Activated CD4-positive, alpha-beta memory T cell treated with anti-CD3 and anti-CD28 coated beads for 36 hours (primary cell): ENCODE measurements around the gene BACH2. TPM values are rescaled to one million over a fixed set of nuclear protein-coding genes. Genes with fewer than 3 reads are reported as not detected.
"Not testable (repeated sequence)": the region's sequence is repeated elsewhere in the genome, so short reads cannot be mapped to it uniquely, and the experiment has no call there.

Experiments used
- CTCF ChIA-PET: fragments of 350-600 bp; sonication (Branson Sonifier 250); formaldehyde crosslinking; loops from one replicate; lab custom pipeline; 2021; ENCODE audit warnings: antibody characterized with exemption, inconsistent platforms; lab: Charles Lee
- POLR2A ChIA-PET: fragments of 350-600 bp; sonication (Branson Sonifier 250); formaldehyde crosslinking; loops from one replicate; lab custom pipeline; 2021; ENCODE audit warnings: antibody characterized with exemption; lab: Charles Lee
- DNase-seq: peaks from one replicate; pipeline ENCODE4 v3.0.0-alpha.2; 2020
- H3K27ac Mint-ChIP-seq: one replicate; pipeline ENCODE4 v1.8.0; 2021; ENCODE audit warnings: mixed read lengths
- H3K27me3 Mint-ChIP-seq: one replicate; pipeline ENCODE4 v1.8.0; 2021; ENCODE audit warnings: mixed read lengths
- H3K36me3 Mint-ChIP-seq: one replicate; pipeline ENCODE4 v1.8.0; 2021; ENCODE audit warnings: mixed read lengths
- H3K4me1 Mint-ChIP-seq: one replicate; pipeline ENCODE4 v1.8.0; 2021; ENCODE audit warnings: low read depth, mixed read lengths
- H3K4me3 Mint-ChIP-seq: one replicate; pipeline ENCODE4 v1.8.0; 2021; ENCODE audit warnings: mild to moderate bottlenecking, mixed read lengths
- H3K9me3 Mint-ChIP-seq: one replicate; pipeline ENCODE4 v1.8.0; 2021; ENCODE audit warnings: mixed read lengths
- intact Hi-C: fragments of 100-400 bp; cut with micrococcal nuclease; formaldehyde crosslinking; loops from one replicate; pipeline ENCODE4 v1.15.1; 2023
- total RNA-seq, 2 experiments: library from RNA; stranded (reverse); gene quantifications; one replicate each; pipeline ENCODE4 v1.2.3, GENCODE V29; 2021

The BACH2 gene
- total RNA-seq, result 10 to 100 TPM; 49.2 to 55.4 TPM

DNA sequence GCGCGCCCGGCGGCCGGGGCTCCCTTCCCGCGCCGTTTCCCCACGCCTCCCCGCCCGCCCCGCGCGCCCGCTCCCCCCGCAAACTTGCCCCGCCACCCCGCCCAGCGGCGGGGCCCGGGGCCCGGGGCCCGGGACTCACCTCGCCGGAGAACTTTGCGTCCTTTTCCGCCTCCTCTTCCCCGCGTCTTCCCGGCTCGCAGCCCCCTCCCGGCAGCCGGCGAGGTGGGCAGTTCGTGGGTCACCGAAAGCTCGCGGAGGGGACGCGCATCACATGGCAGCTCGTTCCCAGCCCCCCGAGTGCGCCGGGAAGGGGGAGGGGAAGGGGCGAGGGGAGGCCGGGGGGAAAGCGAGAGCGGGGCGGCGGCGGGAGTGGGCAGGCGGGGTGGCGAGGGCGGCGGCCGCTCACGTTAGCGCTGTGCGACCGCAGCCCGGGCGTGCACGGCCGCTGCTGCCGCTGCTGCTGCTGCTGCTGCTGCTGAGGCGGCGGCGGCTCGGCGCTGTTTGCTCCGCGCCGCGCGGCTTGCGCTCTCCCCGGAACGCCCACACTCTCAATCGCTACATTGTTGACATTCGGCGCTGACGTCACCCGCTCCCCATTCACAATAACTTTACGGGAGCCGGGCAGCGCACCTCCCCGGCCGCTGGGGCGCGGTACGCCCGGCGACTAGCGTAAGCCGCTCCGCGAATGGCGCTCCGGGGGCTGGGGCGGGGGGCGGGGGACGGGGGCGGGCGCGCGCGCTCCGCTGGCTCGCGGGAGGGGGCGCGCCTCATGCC lies at the start of gene BACH2:
Gene BACH2, minus strand, starts transcription at position 503 of the 774 bp plus-strand sequence. CDS start 287,999 bp downstream, outside the sequence.
- peaks cover 32% of the 10 kb centered on the region for H3K4me1 Mint-ChIP-seq
- peak; percentile 97 for DNase-seq
- H3K36me3 Mint-ChIP-seq, result peaks cover 20% of the 10 kb centered on the region
- H3K4me3 Mint-ChIP-seq, result peak within 1 kb of the TSS; percentile 79
- POLR2A ChIA-PET, result interaction anchor here (0.9 to 2.7 kb wide), 22 partner anchors 8 to 218 kb away, joined by 3 to 17 read pairs (median 4); no protein-coding TSS in a partner anchor
- H3K27ac Mint-ChIP-seq, result peak within 1 kb of the TSS; percentile 86
- H3K27me3 Mint-ChIP-seq, result peaks cover 9% of the 10 kb centered on the region
- no peaks in the 10 kb centered on the region for H3K9me3 Mint-ChIP-seq
- CTCF ChIA-PET, result interaction anchor here (0.5 to 7.4 kb wide), 12 partner anchors 9 to 356 kb away, joined by 3 to 48 read pairs (median 6); no protein-coding TSS in a partner anchor
- intact Hi-C loops, result loop anchor here (1.0 to 2.0 kb wide), 4 partner anchors 11 to 72 kb away; no protein-coding TSS in a partner anchor

DNA sequence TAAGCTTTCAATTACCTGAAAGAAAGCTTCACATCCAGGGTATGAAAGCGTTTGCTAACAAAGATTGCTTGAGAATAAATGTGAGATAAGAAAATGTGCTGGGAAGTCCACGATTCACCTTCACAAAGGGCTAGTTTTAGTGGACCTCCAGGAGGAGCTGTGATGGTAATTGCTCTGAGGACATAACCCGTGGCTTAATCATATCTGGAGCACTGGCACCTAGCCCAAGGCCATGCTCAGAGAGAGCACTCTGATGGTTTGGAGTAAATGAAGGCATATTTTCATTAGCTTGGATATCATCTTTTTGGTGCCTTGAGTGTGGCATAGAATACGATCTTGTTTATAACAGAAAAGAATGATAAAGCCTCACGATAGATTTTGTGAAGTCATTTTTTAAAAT lies 46.9 kb upstream of the BACH2 start:
- Mint-ChIP-seq H3K27me3 (no peaks in the 10 kb centered on the region), H3K27ac (no peak overlapping the region), H3K36me3 (no peaks in the 10 kb centered on the region), H3K4me1 (peaks cover 17% of the 10 kb centered on the region), H3K4me3 (no peak overlapping the region), H3K9me3 (peaks cover 3% of the 10 kb centered on the region)
- intact Hi-C loops, result no loop called here
- ChIA-PET POLR2A (interaction anchor here (1.9 kb wide), 1 partner anchor 16 kb away, joined by 5 read pairs; no protein-coding TSS in a partner anchor), CTCF (interaction anchor here (1.0 to 1.2 kb wide), 3 partner anchors 8 to 135 kb away, joined by 3 to 4 read pairs (median 3); no protein-coding TSS in a partner anchor)
- DNase-seq, result no peak

DNA sequence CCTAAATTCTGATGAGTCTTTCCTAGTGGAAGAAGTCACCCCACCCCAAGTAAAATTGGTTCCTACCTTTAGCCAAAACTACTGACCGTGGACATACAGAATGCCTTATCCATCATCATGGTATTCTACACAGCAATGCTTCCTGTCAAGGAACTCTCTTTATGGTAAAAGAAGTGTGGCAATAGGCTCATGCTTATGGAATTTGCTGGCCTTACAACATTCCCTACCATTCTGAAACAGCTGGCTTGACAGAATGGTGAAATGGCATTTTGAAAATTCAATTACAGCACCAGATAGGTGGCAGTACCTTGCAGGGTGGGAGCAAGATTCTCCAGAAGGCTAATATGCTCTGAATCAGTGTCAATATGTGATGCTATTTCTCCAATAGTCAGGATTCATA lies 41.8 kb upstream of the BACH2 start:
- Mint-ChIP-seq H3K36me3 (peaks cover 2% of the 10 kb centered on the region), H3K9me3 (peaks cover 10% of the 10 kb centered on the region), H3K27ac (no peak overlapping the region), H3K27me3 (no peaks in the 10 kb centered on the region), H3K4me3 (no peak overlapping the region), H3K4me1 (no peaks in the 10 kb centered on the region)
- intact Hi-C loops, result no loop called here
- ChIA-PET POLR2A (no interaction called here), CTCF (interaction anchor here (0.6 kb wide), 1 partner anchor 118 kb away, joined by 3 read pairs; no protein-coding TSS in a partner anchor)
- DNase-seq, result no peak

DNA sequence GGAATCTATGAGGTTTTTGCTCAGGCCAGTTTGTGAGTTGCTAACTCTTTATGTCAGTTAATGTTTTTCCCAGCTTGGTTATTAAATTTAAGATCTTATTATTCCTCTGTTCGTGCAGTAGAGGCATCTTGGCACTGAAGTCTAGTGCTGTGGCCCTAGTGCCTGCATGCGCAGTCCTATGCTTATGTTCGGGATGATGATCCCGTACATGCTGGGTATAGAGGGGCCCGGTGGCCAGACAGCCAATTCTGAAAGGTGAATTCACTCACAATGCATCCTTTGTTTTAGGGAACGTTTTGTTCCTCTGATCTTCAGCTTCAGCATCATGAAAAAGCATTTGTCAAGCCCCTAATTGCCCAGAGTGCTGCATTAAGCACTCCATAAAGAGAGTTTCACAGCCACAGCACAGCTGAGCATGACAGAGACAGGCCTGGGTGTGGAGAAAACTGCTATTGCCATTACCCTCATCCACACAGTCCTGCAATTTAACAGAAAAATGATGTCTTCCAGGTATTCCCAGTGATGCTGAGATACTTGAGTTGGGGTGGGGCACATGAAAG lies 39.8 kb upstream of the BACH2 start:
- intact Hi-C loops, result no loop called here
- H3K27ac Mint-ChIP-seq, result no peak overlapping the region
- no peaks in the 10 kb centered on the region for H3K4me1 Mint-ChIP-seq
- DNase-seq, result no peak
- ChIA-PET CTCF (no interaction called here), POLR2A (no interaction called here)
- no peaks in the 10 kb centered on the region for H3K27me3 Mint-ChIP-seq
- no peak overlapping the region for H3K4me3 Mint-ChIP-seq
- H3K9me3 Mint-ChIP-seq, result peaks cover 10% of the 10 kb centered on the region
- peaks cover 5% of the 10 kb centered on the region for H3K36me3 Mint-ChIP-seq

DNA sequence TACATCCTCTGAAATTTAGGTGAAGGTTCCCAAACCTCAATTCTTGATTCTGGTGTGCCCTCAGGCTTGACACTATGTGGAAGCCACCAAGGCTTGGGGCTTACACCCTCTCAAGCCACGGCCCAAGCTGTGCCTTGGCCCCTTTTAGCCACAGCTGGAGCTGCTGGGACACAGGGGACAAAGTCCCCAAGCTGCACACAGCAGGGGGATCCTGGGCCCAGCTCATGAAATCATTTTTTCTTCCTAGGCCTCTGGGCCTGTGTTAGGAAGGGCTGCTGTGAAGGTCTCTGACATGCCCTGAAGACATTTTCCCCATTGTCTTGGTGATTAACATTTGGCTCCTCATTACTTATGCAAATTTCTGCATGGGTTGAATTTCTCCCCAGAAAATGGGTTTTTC lies 37.3 kb upstream of the BACH2 start:
- Mint-ChIP-seq H3K36me3 (peaks cover 5% of the 10 kb centered on the region), H3K4me1 (no peaks in the 10 kb centered on the region), H3K9me3 (peaks cover 7% of the 10 kb centered on the region), H3K27ac (no peak overlapping the region), H3K4me3 (no peak overlapping the region), H3K27me3 (no peaks in the 10 kb centered on the region)
- CTCF ChIA-PET, result interaction anchor here (0.6 kb wide), 1 partner anchor 133 kb away, joined by 3 read pairs; no protein-coding TSS in a partner anchor
- DNase-seq, result no peak
- POLR2A ChIA-PET, result no interaction called here
- intact Hi-C loops, result no loop called here

DNA sequence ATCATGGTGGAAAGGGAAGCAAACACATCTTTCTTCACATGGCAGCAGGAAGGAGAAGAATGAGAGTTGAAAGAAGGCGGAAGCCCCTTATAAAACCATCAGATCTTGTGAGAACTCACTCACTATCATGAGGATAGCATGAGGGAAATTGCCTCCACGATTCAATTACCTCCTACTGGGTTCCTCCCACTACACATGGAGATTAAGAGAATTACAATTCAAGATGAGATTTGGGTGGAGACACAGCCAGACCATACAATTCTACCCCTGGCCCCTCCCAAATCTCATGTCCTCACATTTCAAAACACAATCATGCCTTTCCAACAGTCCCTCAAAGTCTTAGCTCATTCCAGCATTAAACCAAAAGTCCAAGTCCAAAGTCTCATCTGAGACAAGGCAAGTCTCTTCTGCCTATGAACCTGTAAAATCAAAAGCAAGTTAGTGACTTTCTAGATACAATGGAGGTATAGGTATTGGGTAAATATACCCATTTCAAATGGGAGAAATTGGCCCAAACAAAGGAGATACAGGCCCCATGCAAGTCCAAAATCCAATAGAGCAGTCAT lies 36.4 kb upstream of the BACH2 start:
- H3K27me3 Mint-ChIP-seq, CTCF ChIA-PET, intact Hi-C loops, DNase-seq, POLR2A ChIA-PET, H3K4me3 Mint-ChIP-seq, H3K4me1 Mint-ChIP-seq, H3K27ac Mint-ChIP-seq, H3K9me3 Mint-ChIP-seq, H3K36me3 Mint-ChIP-seq: not testable (repeated sequence)

DNA sequence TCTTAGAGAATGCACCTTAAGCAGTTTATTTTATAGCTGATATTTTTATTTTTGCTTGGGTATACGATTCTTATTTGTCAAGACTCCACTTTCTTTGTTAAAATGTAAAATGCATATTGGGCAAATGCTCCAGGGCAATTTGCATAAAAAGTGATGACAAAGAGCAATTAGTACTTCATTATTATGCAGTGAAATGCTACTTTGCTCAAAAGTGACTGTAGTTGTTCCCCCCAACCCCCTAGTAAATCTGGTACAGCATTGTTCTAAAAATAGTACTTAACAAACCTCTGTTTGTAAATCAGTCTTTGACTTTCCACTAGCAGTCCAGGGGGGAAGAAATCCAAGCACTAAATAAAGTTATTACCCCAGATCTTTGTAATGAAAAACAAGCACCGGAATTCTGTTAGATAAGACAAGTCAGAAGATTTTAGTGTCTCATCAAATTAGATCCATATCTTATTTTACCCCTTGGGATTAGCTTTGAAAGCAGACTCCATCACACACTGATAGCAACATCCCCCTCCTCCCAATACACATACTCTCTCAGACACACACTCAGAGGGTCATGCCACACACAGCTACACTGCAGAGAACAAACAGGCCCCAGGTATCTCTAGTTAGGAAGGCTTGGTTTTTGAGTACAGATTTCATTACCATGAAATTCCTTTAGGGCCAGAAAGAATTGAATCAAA lies 32.9 kb upstream of the BACH2 start:
- intact Hi-C loops, result no loop called here
- H3K36me3 Mint-ChIP-seq, result peaks cover 5% of the 10 kb centered on the region
- peaks cover 5% of the 10 kb centered on the region for H3K9me3 Mint-ChIP-seq
- peaks cover 21% of the 10 kb centered on the region for H3K4me1 Mint-ChIP-seq
- POLR2A ChIA-PET, result no interaction called here
- DNase-seq, result no peak
- no peak overlapping the region for H3K4me3 Mint-ChIP-seq
- no peaks in the 10 kb centered on the region for H3K27me3 Mint-ChIP-seq
- no peak overlapping the region for H3K27ac Mint-ChIP-seq
- CTCF ChIA-PET, result no interaction called here

DNA sequence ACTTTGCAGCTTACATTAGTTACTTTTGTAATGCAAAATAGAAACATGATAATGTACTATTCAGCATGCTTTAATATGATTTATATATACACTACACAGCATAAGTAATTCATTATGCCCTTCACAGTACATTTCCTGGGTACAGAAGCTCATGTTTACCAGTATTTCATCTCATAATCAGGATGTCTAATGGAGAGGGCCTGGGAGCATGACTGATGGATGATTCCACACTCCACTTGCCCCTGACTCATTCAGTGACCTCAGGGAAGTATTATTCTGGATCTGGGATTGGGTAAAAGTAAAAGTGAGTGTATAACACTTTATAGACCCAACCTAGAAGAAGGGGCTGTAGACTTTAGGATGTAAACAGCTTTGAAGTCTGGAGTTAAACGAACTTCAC lies 31.4 kb upstream of the BACH2 start:
- Mint-ChIP-seq H3K36me3 (no peaks in the 10 kb centered on the region), H3K4me1 (peaks cover 23% of the 10 kb centered on the region), H3K4me3 (no peak overlapping the region), H3K27ac (no peak overlapping the region), H3K27me3 (no peaks in the 10 kb centered on the region), H3K9me3 (no peaks in the 10 kb centered on the region)
- intact Hi-C loops, result no loop called here
- POLR2A ChIA-PET, result interaction anchor here (1.5 kb wide), 1 partner anchor 15 kb away, joined by 5 read pairs; no protein-coding TSS in a partner anchor
- CTCF ChIA-PET, result interaction anchor here (1.2 to 1.6 kb wide), 2 partner anchors 16 to 30 kb away, joined by 3 to 5 read pairs; no protein-coding TSS in a partner anchor
- DNase-seq, result no peak

DNA sequence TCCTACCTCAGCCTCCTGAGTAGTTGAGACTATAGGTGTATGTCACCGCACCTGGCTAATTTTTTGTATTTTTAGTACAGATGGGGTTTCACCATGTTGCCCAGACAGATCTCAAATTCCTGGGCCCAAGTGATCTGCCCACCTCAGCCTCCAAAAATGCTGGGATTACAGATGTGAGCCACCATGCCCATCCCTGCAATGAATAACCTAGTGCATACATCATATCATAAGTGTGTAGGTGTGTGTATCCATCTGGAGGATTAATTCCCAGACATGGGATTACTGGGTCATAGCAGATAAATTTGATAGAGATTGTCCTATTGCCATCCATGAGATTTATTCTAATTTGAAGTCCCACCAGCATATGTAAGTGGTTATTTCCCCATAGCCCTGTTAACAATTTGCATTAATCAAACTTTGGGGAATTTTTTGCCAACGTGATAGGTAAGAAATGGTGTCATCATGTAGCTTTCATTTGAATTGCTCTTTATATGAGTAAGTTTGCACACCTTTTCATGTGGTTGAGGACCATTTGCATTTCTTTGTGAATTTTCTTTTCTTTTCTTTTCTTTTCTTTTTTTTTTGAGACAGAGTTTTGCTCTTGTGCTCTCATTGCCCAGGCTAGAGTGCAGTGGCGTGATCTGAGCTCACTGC lies 29.9 kb upstream of the BACH2 start:
- Mint-ChIP-seq H3K36me3 (no peaks in the 10 kb centered on the region), H3K4me3 (no peak overlapping the region), H3K27ac (peak overlapping the region; percentile 59), H3K4me1 (peaks cover 27% of the 10 kb centered on the region), H3K9me3 (no peaks in the 10 kb centered on the region), H3K27me3 (no peaks in the 10 kb centered on the region)
- ChIA-PET CTCF (interaction anchor here (1.6 kb wide), 1 partner anchor 66 kb away, joined by 5 read pairs; no protein-coding TSS in a partner anchor), POLR2A (interaction anchor here (0.6 to 1.1 kb wide), 2 partner anchors 62 to 1121 kb away, joined by 3 to 4 read pairs; no protein-coding TSS in a partner anchor)
- intact Hi-C loops, result loop anchor here (1.0 kb wide), 1 partner anchor 72 kb away; no protein-coding TSS in a partner anchor
- DNase-seq, result peak; percentile 19

DNA sequence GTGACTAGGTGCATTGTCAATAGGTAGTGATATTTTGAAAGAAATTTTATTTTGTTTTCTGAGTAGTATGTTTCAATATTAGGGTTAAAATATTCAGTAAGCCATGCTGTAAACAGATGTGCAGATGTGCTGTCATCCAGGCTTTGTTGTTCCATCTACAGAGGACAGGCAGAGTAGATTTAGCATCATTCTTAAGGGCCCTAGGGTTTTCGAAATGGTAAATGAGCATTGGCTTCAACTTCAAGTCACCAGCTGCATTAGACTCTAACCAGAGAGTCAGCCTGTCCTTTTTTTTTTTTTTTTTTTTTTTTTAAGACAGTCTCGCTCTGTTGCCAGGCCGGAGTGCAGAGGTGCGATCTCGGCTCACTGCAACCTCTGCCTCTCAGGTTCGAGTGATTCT lies 27.1 kb upstream of the BACH2 start:
- intact Hi-C loops, result no loop called here
- H3K27me3 Mint-ChIP-seq, result no peaks in the 10 kb centered on the region
- H3K36me3 Mint-ChIP-seq, result no peaks in the 10 kb centered on the region
- POLR2A ChIA-PET, result no interaction called here
- H3K4me3 Mint-ChIP-seq, result no peak overlapping the region
- DNase-seq, result no peak
- CTCF ChIA-PET, result interaction anchor here (1.0 kb wide), 1 partner anchor 155 kb away, joined by 3 read pairs; no protein-coding TSS in a partner anchor
- H3K27ac Mint-ChIP-seq, result no peak overlapping the region
- no peaks in the 10 kb centered on the region for H3K9me3 Mint-ChIP-seq
- H3K4me1 Mint-ChIP-seq, result peaks cover 52% of the 10 kb centered on the region

DNA sequence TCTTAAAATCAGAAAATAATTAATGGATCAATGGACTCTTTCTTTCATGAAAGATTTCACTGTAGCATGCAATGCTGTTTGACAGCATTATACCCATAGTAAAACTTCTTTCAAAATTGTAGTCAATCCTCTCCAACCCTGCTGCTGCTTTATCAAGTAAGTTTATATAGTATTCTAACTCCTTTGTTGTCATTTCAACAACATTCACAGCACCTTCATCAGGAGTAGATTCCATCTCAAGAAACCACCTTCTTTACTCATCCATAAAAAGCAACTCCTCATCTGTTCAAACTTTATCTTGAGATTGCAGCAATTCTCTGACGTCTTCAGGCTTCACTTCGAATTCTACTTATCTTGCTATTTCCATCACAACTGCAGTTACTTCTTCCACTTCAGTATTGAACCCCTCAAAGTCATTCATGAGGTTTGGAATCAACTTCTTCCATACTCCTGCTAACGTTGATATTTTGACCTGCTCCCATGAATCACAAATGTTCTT lies 26.4 kb upstream of the BACH2 start:
- Mint-ChIP-seq H3K4me1 (peaks cover 52% of the 10 kb centered on the region), H3K36me3 (no peaks in the 10 kb centered on the region), H3K4me3 (no peak overlapping the region), H3K9me3 (no peaks in the 10 kb centered on the region), H3K27me3 (no peaks in the 10 kb centered on the region), H3K27ac (no peak overlapping the region)
- no peak for DNase-seq
- intact Hi-C loops, result no loop called here
- CTCF ChIA-PET, result no interaction called here
- POLR2A ChIA-PET, result no interaction called here
